ENCODE results near the gene CADM1. TPM values are rescaled to one million over a fixed set of nuclear protein-coding genes. Genes with fewer than 3 reads are reported as not detected.

The CADM1 gene
- total RNA-seq, 1 experiment from 2014 or later = 12.9 TPM

GRCh38 chr11:115247953-115248352 is 256.3 kb downstream of the CADM1 start:
- Histone ChIP-seq H3K36me3 (ENCODE audit: insufficient read depth, low read length, poor library complexity, severe bottlenecking) (no peaks in the 10 kb centered on the region), H3K9me3 (ENCODE audit: low read depth, low read length, poor library complexity, severe bottlenecking) (no peaks in the 10 kb centered on the region), H3K4me3 (ENCODE audit: low read depth, low read length, poor library complexity, severe bottlenecking) (no peak overlapping the region), H3K27me3 (replicated peaks; ENCODE audit: insufficient read depth, low read depth, low read length, poor library complexity) (no peaks in the 10 kb centered on the region), H3K27ac (ENCODE audit: low read depth, low read length, poor library complexity, severe bottlenecking) (no peak overlapping the region), H3K4me1 (ENCODE audit: insufficient read depth, low read length, poor library complexity, severe bottlenecking) (no peaks in the 10 kb centered on the region)
- no TSS peak for BruUV-seq (replicated peaks)
- intact Hi-C loops (cut with micrococcal nuclease; ENCODE audit: unreplicated experiment) = no loop called here
- CTCF ChIA-PET = no interaction called here
- TF ChIP-seq CTCF (conservative IDR thresholded peaks at IDR 0.05; ENCODE audit: low read depth, low read length) (no peak), EZH2 (IDR thresholded peaks at IDR 0.05; ENCODE audit: borderline replicate concordance, low read depth, low read length, poor library complexity, severe bottlenecking) (no peak)
- DNase-seq (ENCODE audit: low spot score) = no peak
- POLR2A ChIA-PET (ENCODE audit: low non-redundant PET) = no interaction called here

GRCh38 chr11:115247361-115247760 is 256.9 kb downstream of the CADM1 start:
- no peak overlapping the region for H3K4me3 ChIP-seq (ENCODE audit: low read depth, low read length, poor library complexity, severe bottlenecking)
- H3K36me3 ChIP-seq (ENCODE audit: insufficient read depth, low read length, poor library complexity, severe bottlenecking) = no peaks in the 10 kb centered on the region
- no peak for DNase-seq (ENCODE audit: low spot score)
- intact Hi-C loops (cut with micrococcal nuclease; ENCODE audit: unreplicated experiment) = no loop called here
- BruUV-seq (replicated peaks) = no TSS peak
- no peaks in the 10 kb centered on the region for H3K27me3 ChIP-seq (replicated peaks; ENCODE audit: insufficient read depth, low read depth, low read length, poor library complexity)
- H3K9me3 ChIP-seq (ENCODE audit: low read depth, low read length, poor library complexity, severe bottlenecking) = no peaks in the 10 kb centered on the region
- no peak overlapping the region for H3K27ac ChIP-seq (ENCODE audit: low read depth, low read length, poor library complexity, severe bottlenecking)
- ChIA-PET CTCF (no interaction called here), POLR2A (ENCODE audit: low non-redundant PET) (no interaction called here)
- no peaks in the 10 kb centered on the region for H3K4me1 ChIP-seq (ENCODE audit: insufficient read depth, low read length, poor library complexity, severe bottlenecking)
- TF ChIP-seq CTCF (conservative IDR thresholded peaks at IDR 0.05; ENCODE audit: low read depth, low read length) = no peak
- no peak for TF ChIP-seq EZH2 (IDR thresholded peaks at IDR 0.05; ENCODE audit: borderline replicate concordance, low read depth, low read length, poor library complexity, severe bottlenecking)

- CTCF ChIA-PET = no interaction called here
Measured at GRCh38 chr11:115244758-115245157, 259.5 kb downstream of the CADM1 start.

More at GRCh38 chr11:115244758-115245157, 259.5 kb downstream of the CADM1 start:
- POLR2A ChIA-PET (ENCODE audit: low non-redundant PET) = no interaction called here
- H3K27me3 ChIP-seq (replicated peaks; ENCODE audit: insufficient read depth, low read depth, low read length, poor library complexity) = no peaks in the 10 kb centered on the region
- no peak for DNase-seq (ENCODE audit: low spot score)
- intact Hi-C loops (cut with micrococcal nuclease; ENCODE audit: unreplicated experiment) = no loop called here
- no peaks in the 10 kb centered on the region for H3K4me1 ChIP-seq (ENCODE audit: insufficient read depth, low read length, poor library complexity, severe bottlenecking)
- no peaks in the 10 kb centered on the region for H3K36me3 ChIP-seq (ENCODE audit: insufficient read depth, low read length, poor library complexity, severe bottlenecking)
- no peak overlapping the region for H3K27ac ChIP-seq (ENCODE audit: low read depth, low read length, poor library complexity, severe bottlenecking)
- TF ChIP-seq CTCF (conservative IDR thresholded peaks at IDR 0.05; ENCODE audit: low read depth, low read length) (no peak), EZH2 (IDR thresholded peaks at IDR 0.05; ENCODE audit: borderline replicate concordance, low read depth, low read length, poor library complexity, severe bottlenecking) (no peak)
- BruUV-seq (replicated peaks) = no TSS peak
- H3K9me3 ChIP-seq (ENCODE audit: low read depth, low read length, poor library complexity, severe bottlenecking) = no peaks in the 10 kb centered on the region
- H3K4me3 ChIP-seq (ENCODE audit: low read depth, low read length, poor library complexity, severe bottlenecking) = no peak overlapping the region
